ENCODE measurements around the gene TSPAN16. TPM values are rescaled to one million over a fixed set of nuclear protein-coding genes. Genes with fewer than 3 reads are reported as not detected.

TSPAN16 gene
- total RNA-seq, 4 donors from 2014 or later, result not detected

GRCh38 chr19:11251217-11251616 is 44.7 kb upstream of the TSPAN16 start:
- 93 to 96% methylated on average over 3 to 4 of the region's 4 CpGs for WGBS, 2 donors
- no peak for DNase-seq
- TF ChIP-seq CTCF (IDR thresholded peaks at IDR 0.05) (no peak), POLR2A (IDR thresholded peaks at IDR 0.05) (no peak)
- Histone ChIP-seq H3K27ac (no peak overlapping the region), H3K27me3 (no peaks in the 10 kb centered on the region), H3K9me3 (no peaks in the 10 kb centered on the region), H3K4me3 (no peak overlapping the region), H3K36me3 (peaks cover 0 to 74% (median 6%) of the 10 kb centered on the region in 3 donors), H3K4me1 (peaks cover 0 to 41% (median 7%) of the 10 kb centered on the region in 3 donors)
- intact Hi-C loops (cut with DNase I), result no loop called here

- H3K27ac ChIP-seq, result no peak overlapping the region
- TF ChIP-seq POLR2A (IDR thresholded peaks at IDR 0.05), result no peak
- no peak for TF ChIP-seq CTCF (IDR thresholded peaks at IDR 0.05)
- no peaks in the 10 kb centered on the region for H3K9me3 ChIP-seq
- peaks cover 0 to 68% (median 6%) of the 10 kb centered on the region in 3 donors for H3K36me3 ChIP-seq
- WGBS, 2 donors, result 73 to 80% methylated on average over 4 to 9 of the region's 11 CpGs
- H3K4me3 ChIP-seq, result no peak overlapping the region
- H3K4me1 ChIP-seq, result peaks cover 0 to 43% (median 7%) of the 10 kb centered on the region in 3 donors
- DNase-seq, result no peak
- intact Hi-C loops (cut with DNase I), result no loop called here
- no peaks in the 10 kb centered on the region for H3K27me3 ChIP-seq
These were observed 44.2 kb upstream of the TSPAN16 start for GRCh38 chr19:11251650-11252314.

GRCh38 chr19:11252665-11253355 is 43.1 kb upstream of the TSPAN16 start:
- intact Hi-C loops (cut with DNase I), result no loop called here
- H3K4me3 ChIP-seq, result no peak overlapping the region
- 78 to 88% methylated on average over 5 to 15 of the region's 19 CpGs for WGBS, 2 donors
- peaks cover 0 to 58% (median 6%) of the 10 kb centered on the region in 3 donors for H3K36me3 ChIP-seq
- no peak for TF ChIP-seq POLR2A (IDR thresholded peaks at IDR 0.05)
- TF ChIP-seq CTCF (IDR thresholded peaks at IDR 0.05), result no peak
- H3K27ac ChIP-seq, result peak overlapping the region; percentile 39 to 78 (median 67)
- H3K4me1 ChIP-seq, result peaks cover 0 to 32% (median 0%) of the 10 kb centered on the region in 3 donors
- no peaks in the 10 kb centered on the region for H3K9me3 ChIP-seq
- no peak for DNase-seq
- no peaks in the 10 kb centered on the region for H3K27me3 ChIP-seq

GRCh38 chr19:11254666-11255065 is 41.3 kb upstream of the TSPAN16 start:
- 83 to 90% methylated on average over 4 to 5 of the region's 5 CpGs for WGBS, 2 donors
- no peak for DNase-seq
- Histone ChIP-seq H3K4me3 (no peak overlapping the region), H3K36me3 (peaks cover 0 to 39% (median 6%) of the 10 kb centered on the region in 3 donors), H3K4me1 (peaks cover 0 to 26% (median 0%) of the 10 kb centered on the region in 3 donors), H3K27me3 (no peaks in the 10 kb centered on the region), H3K9me3 (no peaks in the 10 kb centered on the region), H3K27ac (no peak overlapping the region)
- TF ChIP-seq CTCF (IDR thresholded peaks at IDR 0.05), result peak in 1 of 6 experiments; percentile 28
- no peak for TF ChIP-seq POLR2A (IDR thresholded peaks at IDR 0.05)
- intact Hi-C loops (cut with DNase I), result no loop called here

GRCh38 chr19:11256189-11256588 is 39.8 kb upstream of the TSPAN16 start:
- H3K4me1 ChIP-seq, result peaks cover 0 to 29% (median 0%) of the 10 kb centered on the region in 3 donors
- no peaks in the 10 kb centered on the region for H3K27me3 ChIP-seq
- no peaks in the 10 kb centered on the region for H3K9me3 ChIP-seq
- peaks cover 0 to 24% (median 6%) of the 10 kb centered on the region in 3 donors for H3K36me3 ChIP-seq
- H3K4me3 ChIP-seq, result no peak overlapping the region
- H3K27ac ChIP-seq, result peak overlapping the region in 3 of 4 donors; percentile 5 to 25 (median 10)
- intact Hi-C loops (cut with DNase I), result no loop called here
- WGBS, 2 donors, result 34 to 43% methylated on average over 4 to 7 of the region's 7 CpGs
- DNase-seq, result no peak
- TF ChIP-seq CTCF (IDR thresholded peaks at IDR 0.05) (no peak), POLR2A (IDR thresholded peaks at IDR 0.05) (no peak)

All from esophagus squamous epithelium (tissue), 5 donors.